HUES6 (cell line): Measurements from ENCODE around the gene C14orf93.
A peak's percentile ranks its signal among the peaks of the same experiment; 100 is the strongest.
"Not testable (repeated sequence)": the region's sequence is repeated elsewhere in the genome, so short reads cannot be mapped to it uniquely, and the experiment has no call there.

Experiments
- H3K27ac ChIP-seq: 2 replicates; pipeline ENCODE4 v1.7.0; 2013; ENCODE audit warnings: low read depth, mild to moderate bottlenecking, low read length, inconsistent platforms
- H3K27me3 ChIP-seq: 2 replicates; pipeline ENCODE4 v1.6.1; 2013; ENCODE audit warnings: low read length; ENCODE audit not compliant: control insufficient read depth, insufficient read depth
- H3K36me3 ChIP-seq: 2 replicates; pipeline ENCODE4 v1.6.1; 2013; ENCODE audit warnings: low read length; ENCODE audit not compliant: control insufficient read depth, insufficient read depth
- H3K4me1 ChIP-seq: 2 replicates; pipeline ENCODE4 v1.6.1; 2013; ENCODE audit warnings: low read length; ENCODE audit not compliant: control insufficient read depth, insufficient read depth
- H3K4me3 ChIP-seq: 2 replicates; pipeline ENCODE4 v1.5.1; 2013; ENCODE audit warnings: low read depth, low read length
- H3K9ac ChIP-seq: one replicate; pipeline ENCODE4 v1.6.1; 2013; ENCODE audit warnings: mild to moderate bottlenecking, low read length
- H3K9me3 ChIP-seq: 2 replicates; pipeline ENCODE4 v1.6.1; 2013; ENCODE audit warnings: low read depth, low read length; ENCODE audit not compliant: control insufficient read depth, insufficient read depth

Gene C14orf93

DNA sequence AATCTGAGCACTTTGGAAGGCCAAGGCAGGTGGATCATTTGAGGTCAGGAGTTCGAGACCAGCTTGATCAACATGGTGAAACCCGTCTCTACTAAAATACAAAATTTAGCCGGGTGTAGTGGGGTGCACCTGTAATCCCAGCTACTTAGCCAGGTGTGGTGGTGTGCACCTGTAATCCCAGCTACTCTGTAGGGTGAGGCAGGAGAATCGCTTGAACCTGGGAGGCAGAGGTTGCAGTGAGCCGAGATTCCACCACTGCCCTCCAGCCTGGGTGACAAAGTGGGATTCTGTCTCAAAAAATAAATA lies 3.8 kb upstream of the C14orf93 start:
- H3K9me3 ChIP-seq, H3K27me3 ChIP-seq, H3K9ac ChIP-seq, H3K27ac ChIP-seq, H3K36me3 ChIP-seq, H3K4me3 ChIP-seq, H3K4me1 ChIP-seq: not testable (repeated sequence)

DNA sequence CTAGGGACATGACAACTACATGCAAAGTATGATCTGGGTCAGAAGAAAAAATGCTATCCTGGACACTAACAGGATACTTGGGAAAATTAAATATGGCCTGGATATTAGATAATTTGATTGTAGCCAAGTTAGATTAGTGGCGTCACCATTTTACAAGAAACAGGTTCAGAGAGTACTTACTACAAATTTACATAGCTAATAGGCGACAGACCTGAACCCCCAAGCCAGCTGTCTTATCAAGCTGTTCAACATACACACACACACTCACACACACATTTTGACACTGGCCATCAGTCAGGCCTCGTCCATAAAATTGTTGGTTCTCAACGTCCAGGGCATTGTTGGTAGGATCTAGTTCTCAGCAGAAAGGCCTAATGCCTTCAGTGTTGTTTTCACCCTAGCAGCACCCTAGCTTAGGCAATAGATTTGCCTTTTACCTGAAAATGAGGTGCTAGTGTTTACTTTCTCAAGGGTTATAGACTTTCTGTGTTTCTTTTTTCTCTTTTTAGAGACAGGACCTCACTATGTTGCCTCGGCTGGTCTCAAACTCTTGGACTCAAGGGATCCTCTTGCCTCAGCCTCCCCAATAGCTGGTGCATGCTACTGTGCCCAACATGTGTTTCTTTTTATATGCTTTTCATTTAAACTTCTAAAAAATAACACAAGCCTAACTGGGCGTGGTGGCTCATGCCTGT lies 3.3 kb upstream of the C14orf93 start:
- H3K9ac ChIP-seq: no peak overlapping the region
- peaks cover 4% of the 10 kb centered on the region for H3K4me1 ChIP-seq
- no peaks in the 10 kb centered on the region for H3K9me3 ChIP-seq
- H3K36me3 ChIP-seq: no peaks in the 10 kb centered on the region
- H3K27ac ChIP-seq: no peak overlapping the region
- H3K27me3 ChIP-seq: no peaks in the 10 kb centered on the region
- H3K4me3 ChIP-seq: no peak overlapping the region

DNA sequence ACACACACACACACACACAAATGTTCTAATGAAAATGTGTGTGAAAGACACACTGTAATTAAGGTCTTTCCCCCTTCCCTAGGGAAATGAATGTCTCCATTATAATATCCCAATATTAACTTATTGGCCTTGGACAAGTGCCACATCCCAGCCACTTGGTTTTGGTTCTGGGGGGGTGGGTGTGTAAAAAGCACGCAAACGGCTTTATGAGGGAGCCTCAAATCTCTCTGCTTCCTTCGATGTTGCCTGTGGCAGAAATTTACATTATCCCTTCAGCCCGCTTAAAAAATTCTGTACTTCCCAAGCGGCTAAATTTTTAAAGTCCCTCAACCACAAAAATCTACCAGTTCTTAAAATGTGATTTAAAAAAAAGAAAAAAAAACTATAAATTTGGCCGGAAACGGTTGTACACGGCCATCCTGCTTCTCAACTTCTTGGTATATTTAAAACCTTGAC lies 432 bp downstream of the C14orf93 start:
- no peak overlapping the region for H3K27ac ChIP-seq
- H3K9ac ChIP-seq: no peak overlapping the region
- H3K4me3 ChIP-seq: peak overlapping the region; percentile 58
- no peaks in the 10 kb centered on the region for H3K27me3 ChIP-seq
- no peaks in the 10 kb centered on the region for H3K36me3 ChIP-seq
- peaks cover 15% of the 10 kb centered on the region for H3K4me1 ChIP-seq
- H3K9me3 ChIP-seq: no peaks in the 10 kb centered on the region

DNA sequence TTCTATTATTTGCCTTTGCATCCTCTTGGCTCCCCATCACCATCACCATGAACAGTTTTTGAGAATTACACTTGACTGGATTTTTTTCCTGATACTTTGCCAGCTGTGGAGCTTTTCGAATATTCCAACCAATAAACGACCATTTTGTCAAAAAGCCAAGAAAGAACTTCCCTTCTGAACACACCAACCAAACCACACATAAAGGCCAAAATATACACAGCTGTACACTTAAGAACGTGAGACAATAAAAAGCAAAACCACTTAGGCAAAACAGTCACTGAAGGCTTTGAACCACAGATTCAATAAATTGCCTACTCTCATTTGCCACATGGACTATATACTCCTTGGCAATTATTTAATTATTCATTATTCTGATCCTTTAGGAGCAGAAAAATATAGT lies 1.1 kb downstream of the C14orf93 start:
- Histone ChIP-seq H3K9me3 (no peaks in the 10 kb centered on the region), H3K27me3 (no peaks in the 10 kb centered on the region), H3K36me3 (no peaks in the 10 kb centered on the region), H3K4me1 (peaks cover 15% of the 10 kb centered on the region), H3K4me3 (no peak overlapping the region), H3K9ac (no peak overlapping the region), H3K27ac (no peak overlapping the region)

DNA sequence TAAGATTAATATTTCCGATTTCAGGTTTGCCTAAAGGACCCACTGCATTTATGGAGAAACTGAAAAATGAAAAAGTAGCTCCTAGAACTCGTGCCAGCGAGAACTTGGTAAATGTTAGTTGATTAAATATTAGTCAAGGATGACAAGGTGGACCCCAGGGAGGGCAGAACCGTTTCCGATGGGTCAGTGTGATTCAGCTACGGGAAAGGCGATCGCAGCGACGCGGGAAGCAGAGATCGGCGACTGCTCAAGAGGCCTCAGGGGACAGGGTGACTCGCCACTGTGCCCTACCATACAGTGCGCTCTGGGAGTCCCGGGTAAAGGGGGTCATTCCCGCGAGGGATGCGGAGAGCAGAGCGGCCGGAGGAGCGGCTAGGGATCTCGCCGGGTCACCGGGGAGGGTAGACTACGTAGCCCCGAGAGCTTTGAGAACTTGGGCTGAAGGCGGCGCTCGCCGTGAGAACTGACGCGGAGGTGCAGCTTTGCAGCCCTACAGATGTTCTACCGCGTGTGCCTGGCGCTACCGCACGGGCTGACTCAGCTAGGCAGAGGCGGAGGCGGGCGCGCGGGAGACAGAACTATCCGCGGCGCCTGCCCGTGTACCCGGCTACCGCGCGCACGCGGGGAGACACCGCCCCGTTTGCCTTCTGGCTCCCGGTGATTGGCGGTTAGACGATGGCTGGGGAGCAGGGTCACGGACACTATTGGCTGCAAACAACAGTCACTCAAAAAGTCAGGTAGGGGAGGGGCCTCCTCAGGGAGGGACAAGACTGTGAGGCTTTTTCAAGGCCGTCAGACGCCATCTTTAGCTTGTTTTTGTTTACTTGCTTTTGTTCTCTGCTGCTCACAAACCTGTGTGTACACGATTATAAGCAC lies 3.2 kb downstream of the C14orf93 start:
- H3K4me1 ChIP-seq: peaks cover 15% of the 10 kb centered on the region
- no peaks in the 10 kb centered on the region for H3K9me3 ChIP-seq
- H3K27me3 ChIP-seq: no peaks in the 10 kb centered on the region
- H3K4me3 ChIP-seq: peak overlapping the region; percentile 76
- peak overlapping the region; percentile 92 for H3K27ac ChIP-seq
- H3K9ac ChIP-seq: peak overlapping the region; percentile 93
- no peaks in the 10 kb centered on the region for H3K36me3 ChIP-seq

DNA sequence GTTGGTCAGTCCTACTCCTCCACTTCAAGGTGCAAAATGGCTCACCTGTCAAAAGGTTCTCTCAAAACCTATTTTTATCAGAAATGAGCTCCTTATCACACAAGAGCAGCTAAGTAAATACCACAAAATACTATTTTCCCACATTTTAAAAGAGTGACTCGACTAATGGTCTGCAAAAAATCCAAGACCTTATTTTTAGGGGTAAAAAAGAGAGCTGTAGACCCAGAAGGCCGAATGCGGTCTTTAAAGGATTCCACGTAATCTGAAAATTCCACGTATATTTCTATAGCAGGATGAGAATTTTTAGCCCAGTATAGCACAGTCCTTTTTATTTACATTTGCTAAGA lies 3.8 kb downstream of the C14orf93 start:
- Histone ChIP-seq H3K9me3 (no peaks in the 10 kb centered on the region), H3K4me1 (peaks cover 15% of the 10 kb centered on the region), H3K27me3 (no peaks in the 10 kb centered on the region), H3K9ac (peak overlapping the region; percentile 93), H3K4me3 (peak overlapping the region; percentile 76), H3K27ac (peak overlapping the region; percentile 92; the same call in 1 of the 2 replicates), H3K36me3 (no peaks in the 10 kb centered on the region)

DNA sequence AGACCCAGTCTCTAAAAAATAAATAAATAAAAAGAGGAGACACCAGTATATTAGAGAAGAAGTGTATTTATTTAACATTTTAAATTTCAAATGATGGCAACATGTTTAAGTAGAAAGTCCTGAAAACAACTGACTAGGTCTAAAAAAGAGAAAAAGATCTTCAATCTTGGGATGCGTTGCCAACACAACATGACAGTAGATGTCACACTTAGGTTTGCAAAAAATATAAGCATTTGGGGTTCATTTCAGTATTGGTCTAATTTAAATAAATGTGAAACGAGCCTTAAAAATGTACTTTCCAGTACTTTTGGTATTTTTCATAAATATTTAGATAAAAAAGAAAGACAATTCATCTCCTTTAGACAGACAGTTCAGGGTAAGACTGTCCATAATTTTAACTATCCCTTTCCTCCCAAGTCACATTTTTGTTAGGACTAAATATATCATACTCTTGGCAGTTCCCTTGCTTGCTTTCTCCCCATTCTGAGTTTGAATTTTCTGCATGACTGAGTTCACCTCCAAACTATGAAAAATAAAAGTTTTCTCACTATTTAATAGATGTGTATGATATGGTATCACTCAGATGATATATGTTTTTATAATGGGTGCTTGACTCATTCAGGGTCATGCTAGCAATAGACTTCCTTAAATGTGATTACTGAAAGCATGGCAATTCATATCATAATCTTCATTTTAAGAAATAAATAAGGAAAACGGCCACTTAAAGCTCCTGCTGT lies 4.3 kb downstream of the C14orf93 start:
- no peak overlapping the region for H3K27ac ChIP-seq
- H3K4me3 ChIP-seq: peak overlapping the region; percentile 76; the same call in 1 of the 2 replicates
- no peak overlapping the region for H3K9ac ChIP-seq

DNA sequence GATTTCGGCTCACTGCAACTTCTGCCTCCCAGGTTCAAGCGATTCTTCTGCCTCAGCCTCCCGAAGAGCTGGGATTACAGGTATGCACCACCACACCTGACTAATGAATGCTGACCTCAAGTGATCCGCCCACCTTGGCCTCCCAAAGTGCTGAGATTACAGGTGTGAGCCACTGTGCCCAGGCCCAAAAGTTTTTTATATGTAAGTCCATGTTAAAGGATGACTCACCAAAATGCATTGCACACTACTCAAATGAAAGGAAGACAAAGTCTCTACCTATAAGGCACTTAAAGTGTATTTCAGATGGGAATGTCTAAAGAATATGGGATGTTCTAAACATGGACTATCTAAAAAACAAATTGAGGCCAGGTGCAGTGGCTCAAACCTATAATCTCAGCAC lies 5.7 kb downstream of the C14orf93 start:
- not testable (repeated sequence) for H3K27ac ChIP-seq, H3K9me3 ChIP-seq, H3K27me3 ChIP-seq, H3K9ac ChIP-seq, H3K4me3 ChIP-seq, H3K36me3 ChIP-seq
- peaks cover 10% of the 10 kb centered on the region for H3K4me1 ChIP-seq

More for the DNA sequence above, 4.3 kb downstream of the C14orf93 start:
- Histone ChIP-seq H3K36me3 (no peaks in the 10 kb centered on the region), H3K4me1 (peaks cover 15% of the 10 kb centered on the region), H3K27me3 (no peaks in the 10 kb centered on the region), H3K9me3 (no peaks in the 10 kb centered on the region)

DNA sequence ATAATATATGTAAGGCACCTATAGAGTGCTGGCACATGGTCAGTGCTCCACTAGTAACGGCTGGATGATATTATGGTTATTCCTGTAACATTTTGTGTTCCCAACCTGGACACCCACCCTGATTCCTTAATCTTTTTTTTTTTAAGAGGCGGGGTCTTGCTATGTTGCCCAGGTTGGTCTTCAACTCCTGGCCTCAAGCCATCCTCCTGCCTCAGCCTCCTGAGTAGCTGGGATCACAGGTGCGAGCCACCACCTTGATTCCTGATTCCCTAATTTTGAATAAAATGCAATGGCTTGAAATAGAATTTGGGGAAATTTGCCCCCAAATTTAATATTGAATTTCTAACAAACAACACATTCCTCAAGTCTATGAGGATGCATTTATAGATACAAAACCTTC lies 7.4 kb downstream of the C14orf93 start:
- no peak overlapping the region for H3K4me3 ChIP-seq
- H3K9ac ChIP-seq: no peak overlapping the region
- peaks cover 10% of the 10 kb centered on the region for H3K4me1 ChIP-seq
- no peak overlapping the region for H3K27ac ChIP-seq
- H3K36me3 ChIP-seq: no peaks in the 10 kb centered on the region
- H3K9me3 ChIP-seq: no peaks in the 10 kb centered on the region
- no peaks in the 10 kb centered on the region for H3K27me3 ChIP-seq

DNA sequence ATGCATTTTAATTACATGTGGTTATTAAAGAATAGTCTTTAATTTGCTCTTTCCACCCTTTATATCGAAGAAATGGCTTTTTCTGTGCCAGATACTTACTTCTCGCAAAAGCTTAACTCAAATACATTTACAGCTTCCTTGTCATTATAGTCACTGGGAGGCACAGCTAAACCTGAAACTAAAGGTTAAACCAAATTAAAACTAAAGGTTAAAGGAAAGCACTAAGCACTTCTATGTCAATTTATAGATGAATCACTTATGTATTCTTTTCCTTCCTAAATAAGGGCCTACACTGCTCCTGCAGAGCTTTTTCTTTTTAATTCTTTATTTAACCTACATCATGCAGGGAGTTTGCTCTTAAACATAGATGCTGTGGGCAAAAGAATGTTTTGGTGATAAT lies 9.1 kb downstream of the C14orf93 start:
- Histone ChIP-seq H3K27ac (no peak overlapping the region), H3K4me3 (no peak overlapping the region), H3K27me3 (no peaks in the 10 kb centered on the region), H3K9me3 (no peaks in the 10 kb centered on the region), H3K4me1 (peaks cover 2% of the 10 kb centered on the region; the same call in 1 of the 2 replicates), H3K36me3 (no peaks in the 10 kb centered on the region), H3K9ac (no peak overlapping the region)
